Cardiac muscle cell (in vitro differentiated cells and primary cell): ENCODE data around the gene GNAS. TPM values are rescaled to one million over a fixed set of nuclear protein-coding genes. Genes with fewer than 3 reads are reported as not detected.
"Not testable (repeated sequence)": the region's sequence is repeated elsewhere in the genome, so short reads cannot be mapped to it uniquely, and the experiment has no call there.

Experiments
- DNase-seq, 2 donors: peaks; one replicate each; pipeline versions ENCODE4 v3.0.0 to v3.0.0-alpha.2; 2010 to 2017; ENCODE audit warnings: low read depth in 1 of 2, low spot score in 1 of 2
- H3K27ac ChIP-seq: fragments of 200-600 bp; sonication (generic); 2 replicates; pipeline ENCODE4 v1.5.1; 2016
- H3K27me3 ChIP-seq: fragments of 200-600 bp; sonication (generic); 2 replicates; pipeline ENCODE4 v1.6.0; 2016; ENCODE audit warnings: control low read depth
- H3K36me3 ChIP-seq: fragments of 200-600 bp; sonication (generic); 2 replicates; pipeline ENCODE4 v1.5.1; 2016; ENCODE audit warnings: control low read depth
- H3K4me1 ChIP-seq: fragments of 200-600 bp; sonication (generic); 2 replicates; pipeline ENCODE4 v1.8.1; 2017; ENCODE audit warnings: low read depth, mild to moderate bottlenecking, mixed run types
- H3K4me3 ChIP-seq: fragments of 200-600 bp; sonication (generic); 2 replicates; pipeline ENCODE4 v1.5.1; 2016; ENCODE audit warnings: mild to moderate bottlenecking
- H3K9me3 ChIP-seq: fragments of 200-600 bp; sonication (generic); 2 replicates; pipeline ENCODE4 v1.5.1; 2017; ENCODE audit warnings: low read depth, mild to moderate bottlenecking, control low read depth
- polyA plus RNA-seq: library from polyadenylated mRNA; unstranded; fragments of >200 nt; fragmentation: Nextera tagmentation; extraction: Ambion mirVana; gene quantifications from 2 replicates; pipeline ENCODE4 v1.2.1, GENCODE V29; 2016
- total RNA-seq: library from RNA; depleted of rRNA; stranded (reverse); fragments of >200 nt; gene quantifications from 2 replicates; pipeline ENCODE4 v1.2.3, GENCODE V29; 2016
- TF ChIP-seq, protein P1 (sequence below): IDR thresholded peaks from 2 replicates; pipeline ENCODE4 v1.5.1; 2012; ENCODE audit warnings: low read depth, mild to moderate bottlenecking, low read length

GNAS gene
- total and polyA plus RNA-seq, 2 experiments from 2014 or later = 1,319 to 2,744 TPM

DNA sequence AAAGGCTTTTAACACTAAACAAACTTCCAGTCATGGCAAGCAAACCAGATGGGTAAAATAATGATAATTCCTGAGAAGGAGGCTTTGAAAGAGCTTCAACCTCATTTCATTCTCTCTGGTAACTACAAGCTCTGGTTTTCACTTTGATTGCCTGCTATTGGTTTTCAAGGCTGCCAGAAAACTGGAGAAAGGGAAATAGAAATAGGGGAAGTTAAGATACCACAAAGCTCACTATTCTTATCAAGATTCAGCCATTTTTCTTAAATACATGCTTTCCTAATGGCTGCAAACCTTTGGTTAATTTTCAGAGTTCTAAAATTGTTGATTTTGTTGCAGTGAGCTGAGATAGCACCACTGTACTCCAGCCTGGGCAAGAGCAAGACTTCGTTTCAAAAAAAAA lies 86.0 kb downstream of the GNAS start:
- Histone ChIP-seq H3K9me3 (no peaks in the 10 kb centered on the region), H3K27ac (no peak overlapping the region), H3K27me3 (no peaks in the 10 kb centered on the region), H3K4me1 (no peaks in the 10 kb centered on the region), H3K36me3 (no peaks in the 10 kb centered on the region), H3K4me3 (no peak overlapping the region)
- TF ChIP-seq, protein P1, sequence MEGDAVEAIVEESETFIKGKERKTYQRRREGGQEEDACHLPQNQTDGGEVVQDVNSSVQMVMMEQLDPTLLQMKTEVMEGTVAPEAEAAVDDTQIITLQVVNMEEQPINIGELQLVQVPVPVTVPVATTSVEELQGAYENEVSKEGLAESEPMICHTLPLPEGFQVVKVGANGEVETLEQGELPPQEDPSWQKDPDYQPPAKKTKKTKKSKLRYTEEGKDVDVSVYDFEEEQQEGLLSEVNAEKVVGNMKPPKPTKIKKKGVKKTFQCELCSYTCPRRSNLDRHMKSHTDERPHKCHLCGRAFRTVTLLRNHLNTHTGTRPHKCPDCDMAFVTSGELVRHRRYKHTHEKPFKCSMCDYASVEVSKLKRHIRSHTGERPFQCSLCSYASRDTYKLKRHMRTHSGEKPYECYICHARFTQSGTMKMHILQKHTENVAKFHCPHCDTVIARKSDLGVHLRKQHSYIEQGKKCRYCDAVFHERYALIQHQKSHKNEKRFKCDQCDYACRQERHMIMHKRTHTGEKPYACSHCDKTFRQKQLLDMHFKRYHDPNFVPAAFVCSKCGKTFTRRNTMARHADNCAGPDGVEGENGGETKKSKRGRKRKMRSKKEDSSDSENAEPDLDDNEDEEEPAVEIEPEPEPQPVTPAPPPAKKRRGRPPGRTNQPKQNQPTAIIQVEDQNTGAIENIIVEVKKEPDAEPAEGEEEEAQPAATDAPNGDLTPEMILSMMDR = no peak
- DNase-seq = no peak

DNA sequence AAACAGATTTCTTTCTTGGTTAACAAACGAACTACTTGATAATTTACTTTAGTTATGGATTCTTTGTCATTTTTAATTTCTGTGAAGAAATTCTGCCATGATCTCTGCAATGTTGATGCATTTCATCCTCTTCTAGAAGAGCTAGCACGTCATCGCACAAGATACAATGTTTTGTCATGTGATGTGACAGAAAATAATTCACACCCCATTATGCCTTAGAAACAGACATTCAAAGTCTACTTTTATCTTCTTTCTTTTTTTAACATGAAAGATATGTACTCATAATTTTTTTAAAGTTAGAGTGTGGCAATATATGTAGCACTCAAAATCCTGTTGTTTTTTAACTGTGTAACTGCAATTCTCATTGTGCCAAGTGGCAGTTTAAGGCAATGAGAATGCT lies 89.0 kb downstream of the GNAS start:
- Histone ChIP-seq H3K4me3 (no peak overlapping the region), H3K9me3 (no peaks in the 10 kb centered on the region), H3K27me3 (no peaks in the 10 kb centered on the region), H3K36me3 (no peaks in the 10 kb centered on the region), H3K27ac (no peak overlapping the region), H3K4me1 (no peaks in the 10 kb centered on the region)
- no peak for DNase-seq
- TF ChIP-seq, protein P1 = no peak

DNA sequence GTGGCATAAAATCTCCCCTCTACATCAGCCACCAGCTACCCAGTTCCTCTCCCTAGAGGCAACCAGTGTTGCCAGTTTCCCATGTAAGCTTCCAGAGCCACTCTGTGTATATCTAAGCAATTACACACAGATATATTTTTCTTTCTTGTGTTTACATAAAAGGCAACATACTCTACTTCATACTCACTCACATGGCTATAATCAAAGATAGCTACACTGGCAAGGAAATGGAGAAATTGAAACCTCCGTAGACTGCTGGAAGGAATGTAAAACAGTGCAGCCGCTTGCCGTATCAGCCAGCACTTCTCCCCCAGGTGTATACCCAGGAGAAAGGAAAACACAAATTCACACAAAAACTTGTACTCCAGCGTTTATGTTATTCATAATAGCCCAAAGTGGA lies 90.0 kb downstream of the GNAS start:
- Histone ChIP-seq H3K27me3 (no peaks in the 10 kb centered on the region), H3K9me3 (no peaks in the 10 kb centered on the region), H3K4me3 (no peak overlapping the region), H3K36me3 (no peaks in the 10 kb centered on the region), H3K4me1 (no peaks in the 10 kb centered on the region), H3K27ac (no peak overlapping the region)
- DNase-seq = no peak
- TF ChIP-seq, protein P1 = no peak

DNA sequence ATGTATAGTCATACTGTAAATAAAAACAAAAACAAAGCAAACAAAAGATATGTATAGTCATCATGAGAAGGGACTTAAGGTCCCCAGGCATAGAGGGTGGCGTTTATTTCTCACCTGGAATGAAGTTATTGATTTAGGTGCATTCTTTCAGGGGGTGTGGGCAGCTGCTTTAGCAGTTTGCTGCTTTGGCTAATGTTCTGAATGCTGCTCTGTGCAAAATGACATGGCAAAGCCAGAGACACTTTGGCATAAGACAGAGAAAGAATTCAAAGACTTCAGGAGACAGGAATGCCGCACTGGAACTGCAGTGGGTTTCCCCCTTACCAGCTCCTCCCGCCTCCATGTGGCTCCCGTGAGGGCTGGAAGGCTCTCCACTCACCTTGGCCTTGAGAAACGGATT lies 92.1 kb downstream of the GNAS start:
- H3K27me3 ChIP-seq = no peaks in the 10 kb centered on the region
- H3K4me1 ChIP-seq = no peaks in the 10 kb centered on the region
- H3K36me3 ChIP-seq = no peaks in the 10 kb centered on the region
- DNase-seq = peak in 1 of 2 donors; percentile 8
- H3K27ac ChIP-seq = no peak overlapping the region
- no peak overlapping the region for H3K4me3 ChIP-seq
- TF ChIP-seq, protein P1 = no peak
- no peaks in the 10 kb centered on the region for H3K9me3 ChIP-seq

DNA sequence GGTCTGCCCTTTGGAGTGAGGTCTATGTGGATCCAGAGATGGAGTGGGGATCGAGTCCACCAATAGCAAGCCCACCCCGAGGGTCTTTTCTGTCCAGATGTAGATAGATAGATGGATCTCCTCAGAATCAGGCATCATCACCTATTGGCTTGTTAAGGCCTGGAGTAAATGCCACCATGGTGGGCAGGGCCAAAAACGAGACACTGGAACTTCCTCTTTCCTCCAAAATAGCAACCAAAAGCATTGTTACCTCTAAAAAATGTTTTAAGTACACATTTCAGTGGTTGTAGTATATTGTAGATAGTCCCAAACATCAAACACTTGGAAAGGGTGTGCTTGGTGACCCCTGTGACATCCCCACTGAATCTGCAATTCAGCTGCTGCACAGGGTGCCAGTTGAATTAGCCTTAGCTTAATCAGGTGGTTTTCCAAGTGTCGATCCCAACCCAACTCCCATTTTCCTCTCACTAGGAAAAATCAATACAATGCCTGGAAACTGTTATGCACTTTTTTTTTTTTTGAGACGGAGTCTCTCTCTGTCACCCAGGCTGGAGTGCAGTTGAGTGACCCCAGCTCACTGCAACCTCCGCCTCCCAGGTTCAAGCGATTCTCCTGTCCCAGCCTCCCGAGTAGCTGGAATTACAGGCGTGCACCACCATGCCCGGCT lies 93.6 kb downstream of the GNAS start:
- TF ChIP-seq, protein P1 = no peak

DNA sequence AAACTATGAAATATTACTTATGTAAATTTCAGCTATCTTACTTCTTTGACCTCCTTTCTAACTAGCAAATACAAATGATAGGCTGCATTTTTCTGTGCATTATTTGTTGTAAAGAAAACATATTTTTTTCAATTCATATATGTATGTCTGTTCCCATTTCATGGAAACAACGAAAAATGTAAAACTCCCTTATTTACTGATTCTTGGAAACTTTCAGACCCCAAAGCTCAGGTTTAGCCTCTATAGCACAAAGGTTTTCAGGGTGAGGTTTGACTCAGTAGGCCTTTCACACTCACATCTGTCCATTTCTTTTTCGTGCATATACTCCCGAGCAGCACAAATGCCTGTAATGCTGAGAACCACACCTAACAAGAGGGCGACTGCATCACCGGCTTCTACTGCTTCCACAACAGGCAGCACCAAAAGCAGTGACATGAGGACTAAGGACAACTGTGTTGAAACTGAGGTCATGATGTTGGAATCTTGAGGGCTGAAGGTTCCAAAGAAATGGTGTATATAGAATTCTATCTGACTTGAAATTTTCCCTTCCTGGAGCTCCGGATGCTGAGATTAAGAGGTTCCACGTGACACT lies 95.4 kb downstream of the GNAS start:
- not testable (repeated sequence) for H3K4me1 ChIP-seq, H3K27ac ChIP-seq, H3K9me3 ChIP-seq, H3K27me3 ChIP-seq, DNase-seq, H3K36me3 ChIP-seq, H3K4me3 ChIP-seq

More for the DNA sequence above, 93.6 kb downstream of the GNAS start:
- Histone ChIP-seq H3K9me3 (no peaks in the 10 kb centered on the region), H3K4me1 (no peaks in the 10 kb centered on the region), H3K4me3 (no peak overlapping the region), H3K27me3 (no peaks in the 10 kb centered on the region), H3K27ac (no peak overlapping the region), H3K36me3 (no peaks in the 10 kb centered on the region)
- no peak for DNase-seq
